HUES6 (cell line): Measurements from ENCODE around the gene SIRPB2.

Experiments used
- H3K27ac ChIP-seq: 2 replicates; pipeline ENCODE4 v1.7.0; 2013; ENCODE audit warnings: low read depth, mild to moderate bottlenecking, low read length, inconsistent platforms
- H3K27me3 ChIP-seq: 2 replicates; pipeline ENCODE4 v1.6.1; 2013; ENCODE audit warnings: low read length; ENCODE audit not compliant: control insufficient read depth, insufficient read depth
- H3K36me3 ChIP-seq: 2 replicates; pipeline ENCODE4 v1.6.1; 2013; ENCODE audit warnings: low read length; ENCODE audit not compliant: control insufficient read depth, insufficient read depth
- H3K4me1 ChIP-seq: 2 replicates; pipeline ENCODE4 v1.6.1; 2013; ENCODE audit warnings: low read length; ENCODE audit not compliant: control insufficient read depth, insufficient read depth
- H3K4me3 ChIP-seq: 2 replicates; pipeline ENCODE4 v1.5.1; 2013; ENCODE audit warnings: low read depth, low read length
- H3K9ac ChIP-seq: one replicate; pipeline ENCODE4 v1.6.1; 2013; ENCODE audit warnings: mild to moderate bottlenecking, low read length
- H3K9me3 ChIP-seq: 2 replicates; pipeline ENCODE4 v1.6.1; 2013; ENCODE audit warnings: low read depth, low read length; ENCODE audit not compliant: control insufficient read depth, insufficient read depth

Gene SIRPB2

DNA sequence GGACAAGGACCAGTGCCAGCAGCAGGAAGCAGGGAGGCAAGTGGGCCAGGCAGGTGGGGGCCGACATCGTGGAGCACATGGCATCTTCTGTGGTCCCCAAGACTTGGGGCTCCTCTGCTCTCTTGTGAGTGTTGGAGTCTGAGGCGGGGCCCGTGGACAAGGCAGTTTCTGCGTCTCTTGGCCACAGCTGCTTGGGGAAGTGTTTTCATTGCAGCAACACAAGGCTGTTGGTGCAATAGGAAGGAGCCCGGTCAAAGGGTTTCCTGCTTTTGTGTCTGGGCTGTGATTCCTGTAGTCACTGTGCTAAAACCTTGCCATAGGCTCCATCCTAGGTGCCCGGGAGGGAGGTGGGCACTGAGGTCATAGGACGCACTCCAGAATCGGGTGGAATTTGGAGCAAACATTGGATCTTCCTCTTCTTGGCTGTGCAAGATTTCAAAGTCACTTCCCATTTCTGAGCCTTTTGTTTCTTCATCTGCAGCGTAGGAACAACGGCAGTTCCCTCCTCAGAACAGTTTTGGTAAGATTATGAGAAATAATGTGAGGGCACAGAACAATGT is at the start of gene SIRPB2:
TSS of gene SIRPB2 (minus strand) at position 140 of the 560 bp plus-strand sequence. CDS start at position 79, 61 bp downstream.
- Histone ChIP-seq H3K9ac (no peak within 1 kb of the TSS), H3K27me3 (no peaks in the 10 kb centered on the region; the same call in 1 of the 2 replicates), H3K9me3 (peaks cover 4% of the 10 kb centered on the region; the same call in 1 of the 2 replicates), H3K4me1 (no peaks in the 10 kb centered on the region), H3K4me3 (no peak within 1 kb of the TSS), H3K27ac (no peak within 1 kb of the TSS), H3K36me3 (no peaks in the 10 kb centered on the region)

DNA sequence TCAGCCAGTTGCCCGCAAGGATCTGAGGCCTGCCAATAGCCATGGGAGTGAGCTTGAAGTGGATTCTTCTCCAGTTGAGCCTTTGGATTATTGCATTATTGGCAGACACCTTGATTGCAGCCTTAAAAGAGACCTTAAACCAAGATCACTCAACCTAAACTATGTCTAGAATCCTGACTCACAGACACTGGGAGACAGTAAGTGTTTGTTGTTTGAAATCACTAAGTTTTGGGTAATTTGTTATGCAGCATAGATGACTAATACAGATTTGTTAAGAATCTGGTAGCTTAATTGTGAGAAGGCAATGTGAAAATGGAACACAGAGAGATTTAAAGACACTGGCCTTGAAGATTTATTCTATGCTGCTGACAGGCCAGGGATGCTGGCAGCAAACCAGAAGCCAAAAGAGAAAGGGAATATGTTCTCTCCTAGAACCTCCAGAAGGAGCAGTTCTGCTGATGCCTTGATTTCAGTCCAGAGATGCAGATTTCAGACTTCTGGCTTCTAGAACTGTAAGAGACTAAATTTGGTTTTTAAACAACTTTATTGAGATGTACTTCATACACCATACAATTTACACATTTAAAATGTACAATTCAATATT is 48.7 kb upstream of the SIRPB2 start:
- Histone ChIP-seq H3K9me3 (no peaks in the 10 kb centered on the region), H3K27ac (no peak overlapping the region), H3K36me3 (no peaks in the 10 kb centered on the region), H3K9ac (no peak overlapping the region), H3K4me3 (no peak overlapping the region), H3K4me1 (no peaks in the 10 kb centered on the region), H3K27me3 (no peaks in the 10 kb centered on the region)

DNA sequence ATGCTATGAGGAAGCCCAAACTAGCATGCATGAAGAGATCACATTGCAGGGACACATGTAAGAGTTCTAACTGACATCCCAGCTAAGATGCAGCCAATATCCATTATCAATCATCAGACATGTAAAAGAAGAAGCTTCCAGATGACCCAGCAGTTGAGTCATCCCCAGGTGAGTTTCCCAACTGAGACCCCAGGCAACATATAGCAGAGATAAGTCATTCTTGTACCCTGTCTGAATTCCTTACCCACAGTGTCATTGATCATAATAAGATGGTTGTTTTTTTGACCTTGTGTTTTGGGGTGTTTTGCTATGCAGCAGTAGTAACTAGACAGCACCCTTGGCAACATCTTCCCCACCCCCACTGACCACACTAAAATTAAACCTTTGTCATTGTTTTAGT is 47.4 kb upstream of the SIRPB2 start:
- Histone ChIP-seq H3K27ac (no peak overlapping the region), H3K9me3 (no peaks in the 10 kb centered on the region), H3K9ac (no peak overlapping the region), H3K27me3 (no peaks in the 10 kb centered on the region), H3K4me1 (no peaks in the 10 kb centered on the region), H3K4me3 (no peak overlapping the region), H3K36me3 (no peaks in the 10 kb centered on the region)

DNA sequence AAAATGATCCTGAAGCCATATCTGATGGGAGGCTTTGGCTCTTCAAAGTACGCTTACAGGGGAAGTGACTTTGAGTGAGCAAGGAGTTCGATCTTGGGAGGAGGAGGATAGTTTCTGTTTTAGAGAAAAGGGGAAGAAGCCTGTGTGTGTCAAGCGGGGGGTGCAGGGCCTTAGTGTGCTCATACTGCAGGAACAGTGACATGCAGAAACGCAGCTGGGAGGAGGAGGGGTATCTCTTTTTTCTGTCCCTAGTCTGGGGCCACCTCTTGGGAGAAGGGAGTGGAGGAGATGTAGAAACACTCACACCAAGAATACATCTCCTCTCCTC is 46.5 kb upstream of the SIRPB2 start:
- no peaks in the 10 kb centered on the region for H3K4me1 ChIP-seq
- H3K9ac ChIP-seq: no peak overlapping the region
- H3K27me3 ChIP-seq: no peaks in the 10 kb centered on the region
- no peak overlapping the region for H3K27ac ChIP-seq
- H3K9me3 ChIP-seq: no peaks in the 10 kb centered on the region
- no peak overlapping the region for H3K4me3 ChIP-seq
- no peaks in the 10 kb centered on the region for H3K36me3 ChIP-seq

DNA sequence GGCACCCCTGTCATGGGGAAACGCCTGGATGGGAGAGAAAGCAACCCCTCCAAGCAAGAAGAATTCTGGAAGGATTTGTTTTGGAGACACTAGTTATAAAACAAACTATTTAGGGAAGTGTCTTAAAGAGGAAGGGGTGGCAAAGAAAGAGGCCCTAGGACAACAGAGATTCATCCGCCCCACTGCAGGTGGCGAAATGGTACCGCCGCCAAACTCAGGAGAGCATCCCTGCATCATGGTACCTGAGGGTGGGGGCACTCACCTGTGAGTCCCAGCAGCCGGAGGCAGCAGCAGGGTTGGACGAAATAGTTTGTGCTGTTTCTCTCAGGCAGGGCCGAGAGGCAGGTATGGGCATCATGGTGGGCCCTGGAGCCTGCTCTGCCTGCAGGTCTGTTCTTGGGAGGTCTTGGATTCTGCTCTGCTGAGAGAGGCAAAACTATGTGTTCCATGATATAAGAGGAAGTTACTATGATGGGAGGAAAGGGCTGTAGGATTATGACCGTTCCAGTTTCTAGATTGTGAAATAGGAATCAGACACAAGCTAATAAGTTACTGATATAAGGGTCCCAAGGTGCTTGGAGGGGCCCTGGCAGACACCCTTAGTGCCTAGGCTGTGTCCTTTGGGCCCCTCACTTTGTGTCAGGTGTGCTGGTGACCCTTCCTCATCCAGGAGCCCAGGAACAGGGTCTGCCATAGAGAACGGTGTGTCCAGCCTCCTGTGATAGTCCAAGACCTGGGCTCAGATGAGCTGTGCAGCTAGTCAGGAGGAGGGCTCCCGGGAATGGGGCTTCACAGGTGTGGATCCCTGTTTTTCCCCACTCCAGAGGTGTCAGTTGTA is 45.9 kb upstream of the SIRPB2 start:
- H3K4me3 ChIP-seq: no peak overlapping the region
- no peaks in the 10 kb centered on the region for H3K36me3 ChIP-seq
- H3K27me3 ChIP-seq: no peaks in the 10 kb centered on the region
- H3K9me3 ChIP-seq: no peaks in the 10 kb centered on the region
- no peaks in the 10 kb centered on the region for H3K4me1 ChIP-seq
- H3K27ac ChIP-seq: no peak overlapping the region
- no peak overlapping the region for H3K9ac ChIP-seq

- Histone ChIP-seq H3K36me3 (no peaks in the 10 kb centered on the region), H3K27ac (no peak overlapping the region), H3K9ac (no peak overlapping the region), H3K27me3 (no peaks in the 10 kb centered on the region), H3K9me3 (no peaks in the 10 kb centered on the region), H3K4me3 (no peak overlapping the region), H3K4me1 (no peaks in the 10 kb centered on the region)
Observed at GRCh38 chr20:1535420-1536175, 44.4 kb upstream of the SIRPB2 start.

GRCh38 chr20:1534526-1534925 is 43.3 kb upstream of the SIRPB2 start:
- Histone ChIP-seq H3K27ac (no peak overlapping the region), H3K4me1 (no peaks in the 10 kb centered on the region), H3K9ac (no peak overlapping the region), H3K4me3 (no peak overlapping the region), H3K36me3 (no peaks in the 10 kb centered on the region), H3K9me3 (no peaks in the 10 kb centered on the region), H3K27me3 (no peaks in the 10 kb centered on the region)

- no peaks in the 10 kb centered on the region for H3K27me3 ChIP-seq
- H3K27ac ChIP-seq: no peak overlapping the region
- H3K4me3 ChIP-seq: no peak overlapping the region
- H3K9ac ChIP-seq: no peak overlapping the region
- no peaks in the 10 kb centered on the region for H3K4me1 ChIP-seq
- no peaks in the 10 kb centered on the region for H3K9me3 ChIP-seq
- H3K36me3 ChIP-seq: no peaks in the 10 kb centered on the region
Observed at GRCh38 chr20:1533059-1533458, 41.8 kb upstream of the SIRPB2 start.

DNA sequence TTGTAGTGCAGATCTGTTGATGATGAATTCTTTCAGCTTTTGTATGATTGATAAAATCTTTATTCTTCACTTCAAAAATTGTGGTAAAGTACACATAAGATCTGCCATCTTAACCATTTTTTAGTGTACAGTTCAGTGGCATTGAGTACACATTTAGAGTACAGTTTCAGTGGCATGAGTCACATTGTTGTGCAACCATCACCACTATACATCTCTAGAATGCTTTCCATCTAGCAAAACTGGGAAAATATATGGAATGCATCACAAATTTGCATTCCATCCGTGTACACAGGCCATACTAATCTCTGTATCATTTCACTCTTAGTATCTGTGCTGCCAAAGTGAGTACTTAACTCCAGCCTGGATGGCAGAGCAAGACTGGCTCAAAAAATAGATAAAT is 37.6 kb upstream of the SIRPB2 start:
- Histone ChIP-seq H3K36me3 (no peaks in the 10 kb centered on the region), H3K27ac (no peak overlapping the region), H3K4me1 (no peaks in the 10 kb centered on the region), H3K4me3 (no peak overlapping the region), H3K9me3 (no peaks in the 10 kb centered on the region), H3K9ac (no peak overlapping the region), H3K27me3 (no peaks in the 10 kb centered on the region)

DNA sequence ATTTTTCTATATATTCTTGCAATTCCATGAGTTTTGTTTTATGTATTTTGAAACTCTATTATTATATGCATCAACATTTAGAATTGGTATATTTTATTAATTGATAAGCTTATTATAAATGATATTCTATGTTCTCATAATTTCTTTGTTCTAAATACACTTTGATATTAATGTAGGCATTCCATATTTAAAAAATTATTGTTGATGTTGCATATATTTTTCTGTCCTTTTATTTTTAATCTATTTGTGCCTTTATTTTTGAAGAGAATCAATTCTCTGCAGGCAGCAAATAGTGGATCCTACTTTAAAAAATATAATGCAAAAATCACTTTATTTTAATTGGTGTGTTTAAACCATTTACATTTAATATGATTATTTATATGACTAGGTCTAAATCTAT is 36.7 kb upstream of the SIRPB2 start:
- Histone ChIP-seq H3K4me3 (no peak overlapping the region), H3K27ac (no peak overlapping the region), H3K9ac (no peak overlapping the region), H3K9me3 (no peaks in the 10 kb centered on the region), H3K27me3 (no peaks in the 10 kb centered on the region), H3K4me1 (no peaks in the 10 kb centered on the region), H3K36me3 (no peaks in the 10 kb centered on the region)

- no peaks in the 10 kb centered on the region for H3K9me3 ChIP-seq
- H3K9ac ChIP-seq: no peak overlapping the region
- H3K4me3 ChIP-seq: no peak overlapping the region
- H3K27me3 ChIP-seq: no peaks in the 10 kb centered on the region
- H3K27ac ChIP-seq: no peak overlapping the region
- H3K4me1 ChIP-seq: no peaks in the 10 kb centered on the region
- H3K36me3 ChIP-seq: no peaks in the 10 kb centered on the region
Observed at GRCh38 chr20:1526896-1527295, 35.7 kb upstream of the SIRPB2 start.
